Bronchial epithelial cell (primary cell): ENCODE data around the gene LRRC4C. TPM values are rescaled to one million over a fixed set of nuclear protein-coding genes. Genes with fewer than 3 reads are reported as not detected.

ENCODE experiments used
- DNase-seq: peaks from one replicate; pipeline ENCODE4 v3.0.0-alpha.2; 2010; ENCODE audit warnings: low read depth
- FAIRE-seq: peaks from 2 replicates; lab custom pipeline; 2011; peaks lifted over from hg19 to GRCh38; lab: Jason Lieb, UNC
- H3K27me3 ChIP-seq: 2 replicates; pipeline ENCODE4 v1.5.1; 2011; ENCODE audit warnings: low read length; ENCODE audit not compliant: control insufficient read depth, insufficient read depth
- H3K36me3 ChIP-seq: 2 replicates; pipeline ENCODE4 v1.5.1; 2011; ENCODE audit warnings: low read length; ENCODE audit not compliant: control insufficient read depth, insufficient read depth
- H3K4me3 ChIP-seq: 2 replicates; pipeline ENCODE4 v1.5.1; 2011; ENCODE audit warnings: mild to moderate bottlenecking, low read depth, low read length, control low read depth
- CTCF ChIP-seq: IDR thresholded peaks from 2 replicates; pipeline ENCODE4 v1.5.1; 2011; ENCODE audit warnings: mild to moderate bottlenecking, moderate library complexity, low read length, control low read depth, inconsistent platforms; ENCODE audit not compliant: insufficient read depth, severe bottlenecking
- total RNA-seq: library from RNA; depleted of rRNA; stranded (reverse); fragments of >200 nt; gene quantifications from 2 replicates; pipeline ENCODE4 v1.2.1, GENCODE V29; 2014

The LRRC4C gene
- total RNA-seq, 1 donor from 2014 or later = not detected

GRCh38 chr11:40370821-40371616 is 1088.4 kb downstream of the LRRC4C start:
- DNase-seq (no peak), FAIRE-seq (no peak)
- no peaks in the 10 kb centered on the region for H3K36me3 ChIP-seq
- no peaks in the 10 kb centered on the region for H3K27me3 ChIP-seq
- no peak overlapping the region for H3K4me3 ChIP-seq
- no peak for TF ChIP-seq CTCF

GRCh38 chr11:40360206-40360798 is 1099.2 kb downstream of the LRRC4C start:
- no peak for TF ChIP-seq CTCF
- no peaks in the 10 kb centered on the region for H3K36me3 ChIP-seq
- no peak overlapping the region for H3K4me3 ChIP-seq
- DNase-seq (no peak), FAIRE-seq (no peak)
- no peaks in the 10 kb centered on the region for H3K27me3 ChIP-seq

GRCh38 chr11:40354121-40354520 is 1105.3 kb downstream of the LRRC4C start:
- Histone ChIP-seq H3K36me3 (no peaks in the 10 kb centered on the region), H3K27me3 (no peaks in the 10 kb centered on the region), H3K4me3 (no peak overlapping the region)
- DNase-seq = no peak
- no peak for TF ChIP-seq CTCF
- FAIRE-seq = no peak

- Histone ChIP-seq H3K27me3 (no peaks in the 10 kb centered on the region), H3K36me3 (no peaks in the 10 kb centered on the region), H3K4me3 (no peak overlapping the region)
- FAIRE-seq (no peak), DNase-seq (no peak)
- no peak for TF ChIP-seq CTCF
Measured at GRCh38 chr11:40340911-40341310, 1118.5 kb downstream of the LRRC4C start.

- TF ChIP-seq CTCF = no peak
- FAIRE-seq (no peak), DNase-seq (peak; percentile 87)
- Histone ChIP-seq H3K4me3 (no peak overlapping the region), H3K36me3 (no peaks in the 10 kb centered on the region), H3K27me3 (no peaks in the 10 kb centered on the region)
Measured at GRCh38 chr11:40338739-40339138, 1120.7 kb downstream of the LRRC4C start.
